GM23338 (cell line): ENCODE data around the gene TSHZ2. TPM values are rescaled to one million over a fixed set of nuclear protein-coding genes. Genes with fewer than 3 reads are reported as not detected.

Experiments used
- ATAC-seq: fragments of 200-7000 bp; cut with Tn5 transposase; 3 replicates; pipeline ENCODE4 v1.9.1; 2020
- DNase-seq: peaks from one replicate; pipeline ENCODE4 v3.0.0-alpha.2; 2015; ENCODE audit warnings: low spot score
- H2AFZ ChIP-seq: fragments of 200-600 bp; sonication (generic); 2 replicates; pipeline ENCODE4 v1.8.0; 2016; ENCODE audit warnings: antibody characterized with exemption, mild to moderate bottlenecking, moderate library complexity
- H3F3A ChIP-seq: fragments of 200-600 bp; sonication (generic); replicated peaks from 2 replicates; pipeline ENCODE4 v1.8.0; 2017; ENCODE audit warnings: antibody characterized with exemption, mixed run types, low read depth
- H3K27ac ChIP-seq: fragments of 200-600 bp; sonication (generic); 2 replicates; pipeline ENCODE4 v1.6.1; 2016; ENCODE audit warnings: low read depth
- H3K27me3 ChIP-seq: fragments of 200-600 bp; sonication (generic); 2 replicates; pipeline ENCODE4 v1.8.0; 2016; ENCODE audit warnings: mild to moderate bottlenecking, mixed run types, moderate library complexity; ENCODE audit not compliant: insufficient read depth
- H3K36me3 ChIP-seq: fragments of 200-600 bp; sonication (generic); 2 replicates; pipeline ENCODE4 v1.8.0; 2016; ENCODE audit warnings: mild to moderate bottlenecking; ENCODE audit not compliant: insufficient read depth
- H3K4me1 ChIP-seq: fragments of 200-600 bp; sonication (generic); 2 replicates; pipeline ENCODE4 v1.8.0; 2016; ENCODE audit warnings: mild to moderate bottlenecking, moderate library complexity; ENCODE audit not compliant: insufficient read depth
- H3K4me2 ChIP-seq: fragments of 200-600 bp; sonication (generic); 2 replicates; pipeline ENCODE4 v1.7.1; 2017; ENCODE audit warnings: mixed run types
- H3K4me3 ChIP-seq: fragments of 200-600 bp; sonication (generic); 2 replicates; pipeline ENCODE4 v1.6.1; 2016; ENCODE audit warnings: mixed run types
- H3K79me2 ChIP-seq: fragments of 200-600 bp; sonication (generic); replicated peaks from 2 replicates; pipeline ENCODE4 v1.8.0; 2017; ENCODE audit warnings: mild to moderate bottlenecking; ENCODE audit not compliant: insufficient read depth
- H3K9me2 ChIP-seq: fragments of 200-600 bp; sonication (generic); 2 replicates; pipeline ENCODE4 v1.8.0; 2017; ENCODE audit not compliant: insufficient read depth
- H4K20me1 ChIP-seq: fragments of 200-600 bp; sonication (generic); replicated peaks from 2 replicates; pipeline ENCODE4 v1.8.0; 2017; ENCODE audit warnings: mild to moderate bottlenecking; ENCODE audit not compliant: insufficient read depth
- H3K27ac Mint-ChIP-seq: 2 replicates; pipeline ENCODE4 v1.8.0; 2020; ENCODE audit warnings: inconsistent platforms, mild to moderate bottlenecking, moderate library complexity, mixed read lengths
- H3K27me3 Mint-ChIP-seq: 3 replicates; pipeline ENCODE4 v1.8.0; 2022; ENCODE audit warnings: low read depth, mild to moderate bottlenecking, moderate library complexity, mixed read lengths, inconsistent platforms; ENCODE audit not compliant: insufficient read depth, poor library complexity
- H3K36me3 Mint-ChIP-seq: 3 replicates; pipeline ENCODE4 v1.8.0; 2021; ENCODE audit warnings: low read depth, mild to moderate bottlenecking, inconsistent platforms, moderate library complexity, mixed read lengths
- H3K4me1 Mint-ChIP-seq: 3 replicates; pipeline ENCODE4 v1.8.0; 2020; ENCODE audit warnings: mild to moderate bottlenecking, inconsistent platforms, mixed read lengths
- H3K4me3 Mint-ChIP-seq: 3 replicates; pipeline ENCODE4 v1.8.0; 2021; ENCODE audit warnings: moderate library complexity, mild to moderate bottlenecking, inconsistent platforms, mixed read lengths
- H3K9me3 Mint-ChIP-seq: 3 replicates; pipeline ENCODE4 v1.8.0; 2020; ENCODE audit warnings: moderate library complexity, mild to moderate bottlenecking, inconsistent platforms, mixed read lengths
- REST ChIP-seq: IDR thresholded peaks from one replicate; pipeline ENCODE4 v1.6.1; 2018; ENCODE audit warnings: antibody characterized with exemption; ENCODE audit not compliant: unreplicated experiment
- ZNF462 ChIP-seq: fragments of 250-450 bp; sonication (Bioruptor Pico); IDR thresholded peaks from 2 replicates; pipeline ENCODE4 v1.5.0; 2020; ENCODE audit warnings: mild to moderate bottlenecking, moderate library complexity
- polyA plus RNA-seq: library from polyadenylated mRNA; unstranded; fragments of >200 nt; fragmentation: Nextera tagmentation; extraction: Ambion mirVana; gene quantifications from 2 replicates; pipeline ENCODE4 v1.2.1, GENCODE V29; 2016
- total RNA-seq: library from RNA; depleted of rRNA; stranded (reverse); fragments of >200 nt; shearing (Covaris generic); gene quantifications from 2 replicates; pipeline ENCODE4 v1.2.3, GENCODE V29; 2014

TSHZ2 gene
- total and polyA plus RNA-seq, 2 experiments from 2014 or later = 0.49 to 1.3 TPM

- Histone ChIP-seq H2AFZ (no peak overlapping the region), H3K27me3 (peaks cover 20% of the 10 kb centered on the region), H3K36me3 (no peaks in the 10 kb centered on the region), H3K9me2 (no peaks in the 10 kb centered on the region), H4K20me1 (no peaks in the 10 kb centered on the region), H3F3A (no peaks in the 10 kb centered on the region), H3K4me3 (no peak overlapping the region), H3K27ac (no peak overlapping the region), H3K4me2 (no peak overlapping the region), H3K79me2 (no peaks in the 10 kb centered on the region), H3K4me1 (peaks cover 9% of the 10 kb centered on the region)
- no peak overlapping the region for H3K4me3 Mint-ChIP-seq
- ATAC-seq (no peak), DNase-seq (no peak)
- H3K27ac Mint-ChIP-seq = no peak overlapping the region
- no peaks in the 10 kb centered on the region for H3K36me3 Mint-ChIP-seq
- H3K4me1 Mint-ChIP-seq = peaks cover 15% of the 10 kb centered on the region
- TF ChIP-seq ZNF462 (no peak), REST (no peak)
- no peaks in the 10 kb centered on the region for H3K9me3 Mint-ChIP-seq
- peaks cover 14% of the 10 kb centered on the region for H3K27me3 Mint-ChIP-seq
Measured at GRCh38 chr20:52975029-52975732, 3.0 kb downstream of the TSHZ2 start.
